KMS-11 (cell line): ENCODE data around the gene XIRP1.

Experiments used
- H2AFZ ChIP-seq: fragments of 200-600 bp; sonication (generic); 2 replicates; pipeline ENCODE4 v1.6.1; 2016; ENCODE audit warnings: antibody characterized with exemption, mixed run types, low read depth
- H3K27ac ChIP-seq: fragments of 200-600 bp; sonication (generic); 2 replicates; pipeline ENCODE4 v1.6.1; 2016; ENCODE audit warnings: mild to moderate bottlenecking, mixed run types
- H3K27me3 ChIP-seq: fragments of 200-600 bp; sonication (generic); 2 replicates; pipeline ENCODE4 v1.6.1; 2017; ENCODE audit warnings: mild to moderate bottlenecking, low read depth, mixed run types, moderate library complexity; ENCODE audit not compliant: insufficient read depth
- H3K36me3 ChIP-seq: fragments of 200-600 bp; sonication (generic); 2 replicates; pipeline ENCODE4 v1.6.1; 2017; ENCODE audit warnings: mild to moderate bottlenecking, mixed run types; ENCODE audit not compliant: insufficient read depth
- H3K4me1 ChIP-seq: fragments of 200-600 bp; sonication (generic); 2 replicates; pipeline ENCODE4 v1.6.1; 2016; ENCODE audit warnings: mild to moderate bottlenecking, low read depth, mixed run types; ENCODE audit not compliant: poor library complexity, severe bottlenecking
- H3K4me2 ChIP-seq: fragments of 200-600 bp; sonication (generic); 2 replicates; pipeline ENCODE4 v1.7.0; 2016; ENCODE audit warnings: mild to moderate bottlenecking, mixed run types
- H3K4me3 ChIP-seq: fragments of 200-600 bp; sonication (generic); IDR thresholded peaks from 2 replicates; pipeline ENCODE4 v1.6.1; 2017; ENCODE audit warnings: low read depth, low read length, mixed read lengths; ENCODE audit not compliant: insufficient read depth
- H3K79me2 ChIP-seq: fragments of 200-600 bp; sonication (generic); 2 replicates; pipeline ENCODE4 v1.6.1; 2016; ENCODE audit warnings: low read depth, mixed run types; ENCODE audit not compliant: insufficient read depth
- H3K9ac ChIP-seq: fragments of 200-600 bp; sonication (generic); 2 replicates; pipeline ENCODE4 v1.6.1; 2016; ENCODE audit warnings: mild to moderate bottlenecking, mixed run types
- H4K20me1 ChIP-seq: fragments of 200-600 bp; sonication (generic); 2 replicates; pipeline ENCODE4 v1.6.1; 2016; ENCODE audit warnings: mild to moderate bottlenecking, mixed run types; ENCODE audit not compliant: insufficient read depth
- TF ChIP-seq, protein P1 (sequence below): fragments of 200-600 bp; sonication (generic); conservative IDR thresholded peaks from 2 replicates; pipeline ENCODE4 v1.6.1; 2017; ENCODE audit warnings: low read depth, mild to moderate bottlenecking, antibody characterized with exemption, low read length, moderate library complexity, mixed read lengths

Gene XIRP1

DNA sequence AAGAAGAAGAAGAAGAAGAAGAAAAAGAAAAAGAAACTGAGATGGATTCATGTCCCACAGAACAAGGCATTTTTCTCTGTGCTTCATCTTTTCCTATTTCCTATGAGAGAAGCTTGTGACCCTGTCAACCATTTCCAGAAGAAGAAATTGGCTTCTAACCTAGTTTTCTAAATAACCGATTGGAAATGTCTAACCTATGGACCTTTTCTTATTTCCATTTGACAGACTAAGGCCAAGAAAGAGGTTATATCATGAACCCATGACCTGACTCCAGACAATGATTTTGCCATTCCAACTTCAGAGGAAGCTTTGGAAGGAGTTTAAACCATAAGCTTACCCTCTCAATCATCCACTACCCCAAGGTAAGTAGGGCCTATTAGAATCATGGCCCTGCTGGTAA, 22.7 kb downstream of the XIRP1 start:
- no peaks in the 10 kb centered on the region for H4K20me1 ChIP-seq
- H3K79me2 ChIP-seq = no peaks in the 10 kb centered on the region
- no peak overlapping the region for H3K27ac ChIP-seq
- no peaks in the 10 kb centered on the region for H3K36me3 ChIP-seq
- H3K27me3 ChIP-seq = no peaks in the 10 kb centered on the region
- H3K4me3 ChIP-seq = no peak overlapping the region
- H3K9ac ChIP-seq = no peak overlapping the region
- H2AFZ ChIP-seq = no peak overlapping the region
- TF ChIP-seq, protein P1, sequence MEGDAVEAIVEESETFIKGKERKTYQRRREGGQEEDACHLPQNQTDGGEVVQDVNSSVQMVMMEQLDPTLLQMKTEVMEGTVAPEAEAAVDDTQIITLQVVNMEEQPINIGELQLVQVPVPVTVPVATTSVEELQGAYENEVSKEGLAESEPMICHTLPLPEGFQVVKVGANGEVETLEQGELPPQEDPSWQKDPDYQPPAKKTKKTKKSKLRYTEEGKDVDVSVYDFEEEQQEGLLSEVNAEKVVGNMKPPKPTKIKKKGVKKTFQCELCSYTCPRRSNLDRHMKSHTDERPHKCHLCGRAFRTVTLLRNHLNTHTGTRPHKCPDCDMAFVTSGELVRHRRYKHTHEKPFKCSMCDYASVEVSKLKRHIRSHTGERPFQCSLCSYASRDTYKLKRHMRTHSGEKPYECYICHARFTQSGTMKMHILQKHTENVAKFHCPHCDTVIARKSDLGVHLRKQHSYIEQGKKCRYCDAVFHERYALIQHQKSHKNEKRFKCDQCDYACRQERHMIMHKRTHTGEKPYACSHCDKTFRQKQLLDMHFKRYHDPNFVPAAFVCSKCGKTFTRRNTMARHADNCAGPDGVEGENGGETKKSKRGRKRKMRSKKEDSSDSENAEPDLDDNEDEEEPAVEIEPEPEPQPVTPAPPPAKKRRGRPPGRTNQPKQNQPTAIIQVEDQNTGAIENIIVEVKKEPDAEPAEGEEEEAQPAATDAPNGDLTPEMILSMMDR = no peak
- peaks cover 3% of the 10 kb centered on the region for H3K4me1 ChIP-seq
- no peak overlapping the region for H3K4me2 ChIP-seq

DNA sequence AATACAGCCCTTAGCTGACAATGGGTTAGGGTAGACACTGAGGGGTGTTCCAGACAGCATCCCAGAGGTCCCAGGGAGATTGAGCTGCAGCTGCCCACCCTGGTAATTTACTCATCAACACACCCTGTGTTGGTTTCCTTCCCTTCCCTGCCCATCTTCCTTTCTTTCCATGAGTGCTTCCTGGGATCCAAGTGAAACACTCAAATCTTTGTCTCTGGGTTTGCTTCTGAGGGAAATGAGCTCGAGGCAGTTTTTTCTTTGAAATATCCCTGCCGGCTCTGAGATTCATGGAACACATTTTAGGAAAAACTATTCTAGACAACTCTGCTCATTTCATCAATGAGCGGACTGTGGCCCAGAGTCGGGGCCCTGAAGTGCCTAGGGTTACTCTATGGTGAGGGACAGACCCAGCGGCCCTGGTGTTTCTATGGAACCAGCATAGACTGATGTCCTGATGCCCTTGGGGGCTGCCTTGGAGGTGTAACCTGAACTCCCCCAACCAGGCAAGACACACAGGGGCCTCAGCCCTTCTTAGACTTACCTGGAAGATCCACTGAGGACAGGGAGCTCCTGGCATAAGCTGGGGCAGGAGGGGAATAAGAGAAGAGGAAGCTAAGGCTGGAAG, 24.1 kb downstream of the XIRP1 start:
- no peaks in the 10 kb centered on the region for H3K79me2 ChIP-seq
- H3K4me3 ChIP-seq = no peak overlapping the region
- H3K27ac ChIP-seq = no peak overlapping the region
- H4K20me1 ChIP-seq = no peaks in the 10 kb centered on the region
- no peaks in the 10 kb centered on the region for H3K36me3 ChIP-seq
- no peak overlapping the region for H3K9ac ChIP-seq
- H2AFZ ChIP-seq = no peak overlapping the region
- TF ChIP-seq, protein P1 = no peak
- no peaks in the 10 kb centered on the region for H3K27me3 ChIP-seq
- no peak overlapping the region for H3K4me2 ChIP-seq
- H3K4me1 ChIP-seq = peaks cover 3% of the 10 kb centered on the region

DNA sequence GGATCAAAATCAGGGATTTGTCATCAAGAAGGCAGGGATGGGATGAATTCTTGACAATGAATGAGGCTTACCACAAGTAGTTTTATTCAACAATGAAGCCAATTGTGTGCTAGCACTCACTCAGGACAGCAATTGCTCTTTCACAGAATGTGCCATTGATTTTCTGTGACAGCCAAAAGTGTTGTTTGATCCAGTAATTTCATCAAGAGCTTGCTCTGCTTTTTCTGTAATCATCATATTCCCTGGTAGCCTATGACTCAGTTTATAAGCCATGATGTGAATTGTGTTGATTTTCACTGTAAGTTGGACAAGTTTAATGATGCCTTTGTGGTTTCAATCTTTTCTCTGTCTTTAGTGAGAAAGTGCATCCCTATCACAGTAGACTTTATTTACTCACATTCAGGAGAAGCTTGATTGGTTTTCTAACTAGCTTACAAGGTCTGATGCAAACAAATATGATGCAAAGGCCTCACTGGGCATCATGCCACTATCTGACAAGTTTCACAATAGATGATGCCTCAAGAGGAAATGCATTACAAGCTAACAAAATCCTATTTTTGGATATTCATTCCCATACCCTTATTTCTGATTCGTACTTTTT, 25.4 kb downstream of the XIRP1 start:
- no peaks in the 10 kb centered on the region for H3K79me2 ChIP-seq
- no peak overlapping the region for H3K4me2 ChIP-seq
- no peaks in the 10 kb centered on the region for H3K27me3 ChIP-seq
- TF ChIP-seq, protein P1 = no peak
- no peak overlapping the region for H2AFZ ChIP-seq
- no peak overlapping the region for H3K4me3 ChIP-seq
- H4K20me1 ChIP-seq = no peaks in the 10 kb centered on the region
- no peak overlapping the region for H3K27ac ChIP-seq
- H3K4me1 ChIP-seq = peaks cover 3% of the 10 kb centered on the region
- no peaks in the 10 kb centered on the region for H3K36me3 ChIP-seq
- H3K9ac ChIP-seq = no peak overlapping the region

DNA sequence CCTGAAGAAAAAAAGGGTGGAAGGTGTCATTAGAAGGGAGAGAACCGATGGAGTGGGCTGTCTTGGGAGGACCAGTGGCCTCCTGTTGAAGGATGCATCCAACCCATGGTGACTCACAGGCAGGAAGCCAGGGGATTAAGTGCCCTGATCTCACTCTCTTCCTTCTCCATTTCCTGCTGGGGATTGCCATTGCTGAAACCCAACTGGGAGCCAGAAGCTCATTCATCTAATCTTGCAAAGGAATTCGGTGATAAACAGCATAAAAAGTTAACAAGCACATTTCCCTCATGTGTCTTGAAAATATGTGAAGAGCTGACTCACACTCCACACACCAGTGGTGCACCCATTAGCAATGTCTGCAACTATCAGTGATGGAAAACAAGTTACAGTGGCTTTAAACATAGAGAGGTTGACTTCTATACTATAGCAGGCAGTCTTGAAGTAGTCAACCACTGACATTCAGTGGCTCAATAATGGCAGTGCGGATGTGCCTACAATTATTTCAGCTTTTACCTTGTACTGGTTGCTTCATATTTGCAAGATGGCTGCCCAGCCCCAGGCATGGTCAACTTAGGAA, 26.2 kb downstream of the XIRP1 start:
- no peaks in the 10 kb centered on the region for H3K27me3 ChIP-seq
- H3K79me2 ChIP-seq = no peaks in the 10 kb centered on the region
- H3K36me3 ChIP-seq = no peaks in the 10 kb centered on the region
- no peak overlapping the region for H3K4me2 ChIP-seq
- H4K20me1 ChIP-seq = no peaks in the 10 kb centered on the region
- H3K27ac ChIP-seq = no peak overlapping the region
- no peak overlapping the region for H3K9ac ChIP-seq
- H3K4me1 ChIP-seq = peaks cover 3% of the 10 kb centered on the region
- no peak overlapping the region for H3K4me3 ChIP-seq
- no peak overlapping the region for H2AFZ ChIP-seq
- TF ChIP-seq, protein P1 = no peak
